SK-N-SH (cell line): ENCODE measurements around the gene NANOS2. TPM values are rescaled to one million over a fixed set of nuclear protein-coding genes. Genes with fewer than 3 reads are reported as not detected.

Experiments
- CTCF ChIA-PET: fragments of 300-600, 350-600 bp; formaldehyde crosslinking; extraction: SDS; loops from one replicate; lab custom pipeline; 2021; lab: Yijun Ruan, JAX
- POLR2A ChIA-PET: fragments of 350-600 bp; sonication (Branson Sonifier 250); formaldehyde crosslinking; extraction: SDS; loops from one replicate; lab custom pipeline; 2020; ENCODE audit warnings: antibody characterized with exemption, inconsistent platforms; lab: Yijun Ruan, JAX
- DNase-seq: peaks from one replicate; pipeline ENCODE4 v3.0.0; 2012
- H2AFZ ChIP-seq: fragments of 200-600 bp; sonication (generic); 2 replicates; pipeline ENCODE4 v1.8.1; 2016; ENCODE audit warnings: antibody characterized with exemption, mild to moderate bottlenecking, low read depth
- H3F3A ChIP-seq: fragments of 200-600 bp; sonication (generic); replicated peaks from 2 replicates; pipeline ENCODE3; 2016; ENCODE audit warnings: antibody characterized with exemption, mild to moderate bottlenecking; ENCODE audit not compliant: insufficient read depth
- H3K27ac ChIP-seq, 2 experiments: fragments of 200-500 bp in 1 of 2; fragments of 200-600 bp in 1 of 2; sonication (Bioruptor generic) in 1 of 2; sonication (generic), shearing (Covaris generic) in 1 of 2; 2 replicates each; pipeline versions ENCODE4 v1.5.1 to v1.6.1; 2014 to 2016; ENCODE audit warnings: low read depth in 2 of 2, inconsistent platforms in 1 of 2, low read length in 1 of 2, mild to moderate bottlenecking in 1 of 2, mixed read lengths in 1 of 2
- H3K27me3 ChIP-seq: fragments of 200-600 bp; sonication (generic), shearing (Covaris generic); 2 replicates; pipeline ENCODE4 v1.6.1; 2016; ENCODE audit warnings: mixed run types; ENCODE audit not compliant: insufficient read depth
- H3K36me3 ChIP-seq, 2 experiments: fragments of 200-500 bp in 1 of 2; fragments of 200-600 bp in 1 of 2; sonication (Bioruptor generic) in 1 of 2; sonication (generic) in 1 of 2; replicated peaks in 1 of 2; 2 replicates each; pipeline versions ENCODE3 to v1.5.1; 2014 to 2016; ENCODE audit warnings: low read length in 1 of 2, mild to moderate bottlenecking in 1 of 2; ENCODE audit not compliant: insufficient read depth in 2 of 2, control insufficient read depth in 1 of 2
- H3K4me1 ChIP-seq, 2 experiments: fragments of 200-500 bp in 1 of 2; fragments of 200-600 bp in 1 of 2; sonication (Bioruptor generic) in 1 of 2; sonication (generic), shearing (Covaris generic) in 1 of 2; 2 replicates each; pipeline versions ENCODE4 v1.5.1 to v1.6.1; 2014 to 2016; ENCODE audit warnings: low read depth in 1 of 2, low read length in 1 of 2, mixed run types in 1 of 2; ENCODE audit not compliant: insufficient read depth in 2 of 2, control insufficient read depth in 1 of 2
- H3K4me2 ChIP-seq: fragments of 200-600 bp; sonication (generic), shearing (Covaris generic); 2 replicates; pipeline ENCODE4 v1.6.1; 2017; ENCODE audit warnings: mixed run types
- H3K4me3 ChIP-seq, 2 experiments: fragments of 200-500 bp in 1 of 2; fragments of 200-600 bp in 1 of 2; sonication (Bioruptor generic) in 1 of 2; sonication (generic), shearing (Covaris generic) in 1 of 2; 2 replicates each; pipeline versions ENCODE4 v1.5.1 to v1.8.1; 2014 to 2016; ENCODE audit warnings: low read depth in 2 of 2, inconsistent platforms in 1 of 2, low read length in 1 of 2, mild to moderate bottlenecking in 1 of 2, mixed read lengths in 1 of 2, moderate library complexity in 1 of 2
- H3K79me2 ChIP-seq: fragments of 200-600 bp; sonication (generic); 2 replicates; pipeline ENCODE4 v1.8.1; 2017; ENCODE audit warnings: mild to moderate bottlenecking; ENCODE audit not compliant: insufficient read depth
- H3K9ac ChIP-seq: fragments of 200-600 bp; sonication (generic); 2 replicates; pipeline ENCODE4 v1.6.1; 2017; ENCODE audit warnings: mixed run types
- H3K9me2 ChIP-seq: fragments of 200-600 bp; sonication (generic); 2 replicates; pipeline ENCODE4 v1.6.1; 2017; ENCODE audit warnings: mixed run types
- H3K9me3 ChIP-seq: fragments of 200-600 bp; sonication (generic); 2 replicates; pipeline ENCODE4 v1.6.1; 2017; ENCODE audit warnings: mixed run types, mild to moderate bottlenecking, moderate library complexity
- H4K20me1 ChIP-seq: fragments of 200-600 bp; sonication (generic); 2 replicates; pipeline ENCODE4 v1.6.1; 2017; ENCODE audit warnings: mild to moderate bottlenecking, mixed run types; ENCODE audit not compliant: insufficient read depth
- ELF1 ChIP-seq: IDR thresholded peaks from 2 replicates; pipeline ENCODE4 v1.4.0; 2012
- EP300 ChIP-seq, 2 experiments: IDR thresholded peaks; 2 replicates each; pipeline versions ENCODE4 v1.4.0 to v1.6.1; 2012; ENCODE audit warnings: borderline replicate concordance in 1 of 2, low read depth in 1 of 2, low read length in 1 of 2
- EZH2phosphoT487 ChIP-seq: fragments of 200-600 bp; sonication (generic); IDR thresholded peaks from 2 replicates; pipeline ENCODE4 v1.6.1; 2017; ENCODE audit warnings: low read depth, mixed run types, mild to moderate bottlenecking, antibody characterized with exemption, moderate library complexity, borderline replicate concordance
- NRF1 ChIP-seq: IDR thresholded peaks from 2 replicates; pipeline ENCODE4 v1.6.1; 2012; ENCODE audit warnings: low read depth, mild to moderate bottlenecking, low read length
- RCOR1 ChIP-seq: fragments of 150-350 bp; IDR thresholded peaks from 2 replicates; pipeline ENCODE4 v1.6.1; 2017; ENCODE audit warnings: antibody characterized with exemption, low read length
- SIN3A ChIP-seq: IDR thresholded peaks from 2 replicates; pipeline ENCODE4 v1.6.1; 2012; ENCODE audit warnings: low read depth, mild to moderate bottlenecking, low read length, moderate library complexity, borderline replicate concordance
- TAF1 ChIP-seq: IDR thresholded peaks from 2 replicates; pipeline ENCODE4 v1.6.1; 2012; ENCODE audit warnings: low read depth, mild to moderate bottlenecking, low read length, moderate library complexity, borderline replicate concordance
- TEAD4 ChIP-seq: IDR thresholded peaks from 2 replicates; pipeline ENCODE4 v1.4.0; 2012; ENCODE audit warnings: mild to moderate bottlenecking, borderline replicate concordance; ENCODE audit not compliant: insufficient read depth
- WGBS: methylation state at CpG from one replicate; pipeline ENCODE4 v1.1.6; 2017; ENCODE audit warnings: low lambda C conversion rate; 5-methylcytosine and 5-hydroxymethylcytosine counted together
- polyA plus RNA-seq, 3 experiments: library from polyadenylated mRNA; depleted of rRNA; stranded (reverse); fragments of >200 nt; gene quantifications; 2 replicates each; pipeline ENCODE4 v1.2.3, GENCODE V29; 2012
- TF ChIP-seq, protein P1 (sequence below): IDR thresholded peaks from 2 replicates; pipeline ENCODE4 v1.6.1; 2012; ENCODE audit warnings: mild to moderate bottlenecking, low read depth, low read length, moderate library complexity
- TF ChIP-seq, protein P2 (sequence below): IDR thresholded peaks from 2 replicates; pipeline ENCODE4; 2012
- TF ChIP-seq, protein P3 (sequence below): IDR thresholded peaks from 2 replicates; pipeline ENCODE4 v1.4.0; 2012; ENCODE audit warnings: low read depth, borderline replicate concordance
- TF ChIP-seq, protein P4 (sequence below): IDR thresholded peaks from 2 replicates; pipeline ENCODE4 v1.4.0; 2012; ENCODE audit warnings: low read depth, borderline replicate concordance

Gene NANOS2
- polyA plus RNA-seq, 1 of the 3 experiments (the other 2 are of a cell fraction): not detected

DNA sequence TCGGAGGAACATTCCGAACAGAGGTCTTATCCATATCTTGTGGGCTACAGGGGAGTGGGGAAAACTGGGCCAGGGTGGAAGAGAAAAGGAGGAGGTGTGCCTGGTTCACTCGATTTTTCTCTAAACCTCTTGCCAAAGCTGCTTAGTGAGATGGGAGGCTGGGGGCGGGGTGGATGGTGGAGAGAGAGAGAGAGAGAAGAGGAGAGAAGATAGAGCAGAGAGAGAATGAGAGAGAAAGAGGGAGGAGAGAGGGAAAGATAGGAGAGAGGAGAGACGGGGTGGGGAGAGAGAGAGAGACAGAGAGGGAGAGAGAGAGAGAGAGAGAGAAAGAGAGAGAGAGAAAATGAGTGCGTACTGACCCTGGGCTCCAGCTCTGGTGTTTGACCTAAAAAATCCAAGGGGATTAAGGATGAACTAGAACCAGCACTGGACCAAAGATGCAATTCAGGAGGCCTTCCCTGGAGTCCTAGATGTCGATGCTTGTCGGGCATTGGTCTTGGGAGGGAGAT lies 45.0 kb upstream of the NANOS2 start (continued):
- TF ChIP-seq, protein P1, sequence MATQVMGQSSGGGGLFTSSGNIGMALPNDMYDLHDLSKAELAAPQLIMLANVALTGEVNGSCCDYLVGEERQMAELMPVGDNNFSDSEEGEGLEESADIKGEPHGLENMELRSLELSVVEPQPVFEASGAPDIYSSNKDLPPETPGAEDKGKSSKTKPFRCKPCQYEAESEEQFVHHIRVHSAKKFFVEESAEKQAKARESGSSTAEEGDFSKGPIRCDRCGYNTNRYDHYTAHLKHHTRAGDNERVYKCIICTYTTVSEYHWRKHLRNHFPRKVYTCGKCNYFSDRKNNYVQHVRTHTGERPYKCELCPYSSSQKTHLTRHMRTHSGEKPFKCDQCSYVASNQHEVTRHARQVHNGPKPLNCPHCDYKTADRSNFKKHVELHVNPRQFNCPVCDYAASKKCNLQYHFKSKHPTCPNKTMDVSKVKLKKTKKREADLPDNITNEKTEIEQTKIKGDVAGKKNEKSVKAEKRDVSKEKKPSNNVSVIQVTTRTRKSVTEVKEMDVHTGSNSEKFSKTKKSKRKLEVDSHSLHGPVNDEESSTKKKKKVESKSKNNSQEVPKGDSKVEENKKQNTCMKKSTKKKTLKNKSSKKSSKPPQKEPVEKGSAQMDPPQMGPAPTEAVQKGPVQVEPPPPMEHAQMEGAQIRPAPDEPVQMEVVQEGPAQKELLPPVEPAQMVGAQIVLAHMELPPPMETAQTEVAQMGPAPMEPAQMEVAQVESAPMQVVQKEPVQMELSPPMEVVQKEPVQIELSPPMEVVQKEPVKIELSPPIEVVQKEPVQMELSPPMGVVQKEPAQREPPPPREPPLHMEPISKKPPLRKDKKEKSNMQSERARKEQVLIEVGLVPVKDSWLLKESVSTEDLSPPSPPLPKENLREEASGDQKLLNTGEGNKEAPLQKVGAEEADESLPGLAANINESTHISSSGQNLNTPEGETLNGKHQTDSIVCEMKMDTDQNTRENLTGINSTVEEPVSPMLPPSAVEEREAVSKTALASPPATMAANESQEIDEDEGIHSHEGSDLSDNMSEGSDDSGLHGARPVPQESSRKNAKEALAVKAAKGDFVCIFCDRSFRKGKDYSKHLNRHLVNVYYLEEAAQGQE: no peak
- no peak for TF ChIP-seq EP300 (IDR thresholded peaks at IDR 0.05; ENCODE audit: borderline replicate concordance in 1 of 2, low read depth in 1 of 2, low read length in 1 of 2)
- TF ChIP-seq RCOR1: no peak
- TF ChIP-seq TAF1: no peak
- TF ChIP-seq, protein P2, sequence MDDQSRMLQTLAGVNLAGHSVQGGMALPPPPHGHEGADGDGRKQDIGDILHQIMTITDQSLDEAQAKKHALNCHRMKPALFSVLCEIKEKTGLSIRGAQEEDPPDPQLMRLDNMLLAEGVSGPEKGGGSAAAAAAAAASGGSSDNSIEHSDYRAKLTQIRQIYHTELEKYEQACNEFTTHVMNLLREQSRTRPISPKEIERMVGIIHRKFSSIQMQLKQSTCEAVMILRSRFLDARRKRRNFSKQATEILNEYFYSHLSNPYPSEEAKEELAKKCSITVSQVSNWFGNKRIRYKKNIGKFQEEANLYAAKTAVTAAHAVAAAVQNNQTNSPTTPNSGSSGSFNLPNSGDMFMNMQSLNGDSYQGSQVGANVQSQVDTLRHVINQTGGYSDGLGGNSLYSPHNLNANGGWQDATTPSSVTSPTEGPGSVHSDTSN: no peak

DNA sequence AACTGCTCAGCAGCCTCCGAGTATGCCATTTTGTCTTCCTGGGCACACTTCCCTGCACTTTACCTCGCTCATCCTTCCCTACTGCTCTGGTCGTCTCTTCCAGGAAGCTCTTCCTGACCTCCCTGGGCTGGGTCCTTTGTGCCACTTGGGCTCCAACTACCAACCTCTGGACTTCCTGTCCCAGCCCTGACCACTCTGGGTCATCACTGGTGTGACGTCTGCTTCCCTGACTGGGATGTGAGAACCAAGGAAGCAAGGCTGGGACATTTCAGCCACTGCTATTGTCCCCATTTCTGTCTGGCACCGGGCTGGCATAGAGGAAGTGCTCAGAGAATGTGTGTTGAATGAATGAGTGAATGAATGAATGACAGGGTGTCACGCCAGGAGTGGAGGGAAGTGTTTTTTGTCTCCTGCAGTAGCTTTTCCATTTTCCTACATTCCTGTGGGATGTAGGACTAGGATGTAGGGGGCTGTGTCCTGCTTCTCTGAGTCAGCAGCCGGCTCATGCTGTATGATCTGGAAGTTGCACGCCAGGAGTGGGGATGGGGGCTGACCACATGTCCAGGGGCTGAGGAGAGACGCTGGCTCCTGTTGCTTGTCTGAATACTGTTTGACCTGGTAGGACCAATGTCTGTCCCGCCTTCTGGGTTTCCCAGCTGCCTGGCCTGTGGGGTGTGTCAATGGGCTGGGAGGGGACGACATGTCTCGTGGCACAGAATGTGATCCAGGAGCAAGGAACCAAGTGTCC lies 44.4 kb upstream of the NANOS2 start:
- ChIA-PET CTCF (no interaction called here), POLR2A (no interaction called here)
- Histone ChIP-seq H3F3A (peaks cover 15% of the 10 kb centered on the region), H3K9me3 (no peaks in the 10 kb centered on the region), H3K9me2 (no peaks in the 10 kb centered on the region), H3K4me1 (peaks cover 13 to 20% of the 10 kb centered on the region in 2 experiments; a peak in 3 of 4 replicates), H3K4me2 (no peak overlapping the region), H3K27me3 (no peaks in the 10 kb centered on the region), H2AFZ (no peak overlapping the region), H4K20me1 (no peaks in the 10 kb centered on the region), H3K27ac (no peak overlapping the region), H3K4me3 (no peak overlapping the region), H3K79me2 (no peaks in the 10 kb centered on the region), H3K9ac (no peak overlapping the region), H3K36me3 (no peaks in the 10 kb centered on the region)
- no peak for DNase-seq
- WGBS: 66% methylated on average over 12 of the region's 12 CpGs
- TF ChIP-seq, protein P3, sequence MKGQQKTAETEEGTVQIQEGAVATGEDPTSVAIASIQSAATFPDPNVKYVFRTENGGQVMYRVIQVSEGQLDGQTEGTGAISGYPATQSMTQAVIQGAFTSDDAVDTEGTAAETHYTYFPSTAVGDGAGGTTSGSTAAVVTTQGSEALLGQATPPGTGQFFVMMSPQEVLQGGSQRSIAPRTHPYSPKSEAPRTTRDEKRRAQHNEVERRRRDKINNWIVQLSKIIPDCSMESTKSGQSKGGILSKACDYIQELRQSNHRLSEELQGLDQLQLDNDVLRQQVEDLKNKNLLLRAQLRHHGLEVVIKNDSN: no peak
- TF ChIP-seq NRF1: no peak
- no peak for TF ChIP-seq SIN3A
- no peak for TF ChIP-seq TEAD4
- no peak for TF ChIP-seq EZH2phosphoT487
- TF ChIP-seq, protein P4, sequence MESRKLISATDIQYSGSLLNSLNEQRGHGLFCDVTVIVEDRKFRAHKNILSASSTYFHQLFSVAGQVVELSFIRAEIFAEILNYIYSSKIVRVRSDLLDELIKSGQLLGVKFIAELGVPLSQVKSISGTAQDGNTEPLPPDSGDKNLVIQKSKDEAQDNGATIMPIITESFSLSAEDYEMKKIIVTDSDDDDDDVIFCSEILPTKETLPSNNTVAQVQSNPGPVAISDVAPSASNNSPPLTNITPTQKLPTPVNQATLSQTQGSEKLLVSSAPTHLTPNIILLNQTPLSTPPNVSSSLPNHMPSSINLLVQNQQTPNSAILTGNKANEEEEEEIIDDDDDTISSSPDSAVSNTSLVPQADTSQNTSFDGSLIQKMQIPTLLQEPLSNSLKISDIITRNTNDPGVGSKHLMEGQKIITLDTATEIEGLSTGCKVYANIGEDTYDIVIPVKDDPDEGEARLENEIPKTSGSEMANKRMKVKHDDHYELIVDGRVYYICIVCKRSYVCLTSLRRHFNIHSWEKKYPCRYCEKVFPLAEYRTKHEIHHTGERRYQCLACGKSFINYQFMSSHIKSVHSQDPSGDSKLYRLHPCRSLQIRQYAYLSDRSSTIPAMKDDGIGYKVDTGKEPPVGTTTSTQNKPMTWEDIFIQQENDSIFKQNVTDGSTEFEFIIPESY: no peak
- TF ChIP-seq ELF1: no peak
